HUES48 (cell line): ENCODE results near the gene UNKL.

Experiments used
- H3K27ac ChIP-seq: one replicate; pipeline ENCODE4 v1.7.0; 2013; ENCODE audit warnings: low read depth, low read length, inconsistent platforms
- H3K27me3 ChIP-seq: 2 replicates; pipeline ENCODE4 v1.6.1; 2013; ENCODE audit warnings: mild to moderate bottlenecking, low read length; ENCODE audit not compliant: control insufficient read depth, insufficient read depth
- H3K36me3 ChIP-seq: 2 replicates; pipeline ENCODE4 v1.6.1; 2013; ENCODE audit warnings: low read length; ENCODE audit not compliant: control insufficient read depth, insufficient read depth
- H3K4me1 ChIP-seq: 2 replicates; pipeline ENCODE4 v1.6.1; 2013; ENCODE audit warnings: mild to moderate bottlenecking, low read length; ENCODE audit not compliant: control insufficient read depth, insufficient read depth
- H3K4me3 ChIP-seq: 2 replicates; pipeline ENCODE4 v1.5.1; 2013; ENCODE audit warnings: mild to moderate bottlenecking, low read depth, low read length
- H3K9ac ChIP-seq: 2 replicates; pipeline ENCODE4 v1.6.1; 2013; ENCODE audit warnings: mild to moderate bottlenecking, low read depth, low read length, moderate library complexity
- H3K9me3 ChIP-seq: 2 replicates; pipeline ENCODE4 v1.6.1; 2013; ENCODE audit warnings: low read length; ENCODE audit not compliant: control insufficient read depth, insufficient read depth

UNKL gene

GRCh38 chr16:1348441-1348840, 66.1 kb downstream of the UNKL start:
- H3K9ac ChIP-seq: no peak overlapping the region
- no peaks in the 10 kb centered on the region for H3K9me3 ChIP-seq
- peaks cover 26% of the 10 kb centered on the region for H3K36me3 ChIP-seq
- H3K27ac ChIP-seq: no peak overlapping the region
- H3K4me3 ChIP-seq: no peak overlapping the region
- 0 out of 2 replicates have a peak, but pooled peaks cover 3% of the 10 kb centered on the region for H3K4me1 ChIP-seq
- no peaks in the 10 kb centered on the region for H3K27me3 ChIP-seq

DNA sequence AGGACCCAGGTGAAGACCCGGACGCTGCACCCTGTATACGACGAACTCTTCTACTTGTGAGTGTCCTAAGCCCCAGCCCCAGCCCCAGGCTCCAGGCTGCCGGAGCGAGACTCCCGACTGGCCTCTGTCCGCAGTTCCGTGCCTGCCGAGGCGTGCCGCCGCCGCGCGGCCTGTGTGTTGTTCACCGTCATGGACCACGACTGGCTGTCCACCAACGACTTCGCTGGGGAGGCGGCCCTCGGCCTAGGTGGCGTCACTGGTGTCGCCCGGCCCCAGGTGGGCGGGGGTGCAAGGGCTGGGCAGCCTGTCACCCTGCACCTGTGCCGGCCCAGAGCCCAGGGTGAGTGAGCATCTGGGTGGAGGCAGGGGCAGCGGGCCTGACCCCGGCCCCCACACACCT, 66.5 kb downstream of the UNKL start:
- Histone ChIP-seq H3K4me1 (0 out of 2 replicates have a peak, but pooled peaks cover 3% of the 10 kb centered on the region), H3K9me3 (no peaks in the 10 kb centered on the region), H3K9ac (no peak overlapping the region), H3K27ac (no peak overlapping the region), H3K4me3 (no peak overlapping the region), H3K36me3 (peaks cover 26% of the 10 kb centered on the region), H3K27me3 (no peaks in the 10 kb centered on the region)

DNA sequence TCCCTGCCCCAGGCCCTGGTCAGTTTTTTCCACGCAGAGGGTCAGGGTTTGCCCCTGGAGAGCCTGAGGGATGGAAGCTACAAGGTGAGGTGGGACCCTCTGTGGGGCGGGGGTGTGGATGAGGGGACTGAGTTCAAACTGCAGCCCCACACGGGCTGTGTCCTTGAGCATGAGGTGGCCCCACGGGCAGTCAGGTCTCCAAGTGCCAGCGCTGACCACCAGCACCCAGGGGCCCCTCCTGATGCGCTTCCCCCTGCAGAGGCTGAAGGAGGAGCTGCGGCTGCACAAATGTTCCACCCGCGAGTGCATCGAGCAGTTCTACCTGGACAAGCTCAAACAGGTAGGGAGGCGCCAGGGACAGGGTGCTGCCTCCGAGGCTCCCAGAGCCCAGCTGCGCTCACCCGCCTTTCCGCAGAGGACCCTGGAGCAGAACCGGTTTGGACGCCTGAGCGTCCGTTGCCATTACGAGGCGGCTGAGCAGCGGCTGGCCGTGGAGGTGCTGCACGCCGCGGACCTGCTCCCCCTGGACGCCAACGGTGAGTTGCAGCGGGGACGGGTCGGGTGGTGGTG, 67.1 kb downstream of the UNKL start:
- Histone ChIP-seq H3K27ac (no peak overlapping the region), H3K4me3 (no peak overlapping the region), H3K27me3 (no peaks in the 10 kb centered on the region), H3K36me3 (peaks cover 26% of the 10 kb centered on the region), H3K4me1 (peaks cover 3% of the 10 kb centered on the region; the same call in 1 of the 2 replicates), H3K9ac (no peak overlapping the region), H3K9me3 (no peaks in the 10 kb centered on the region)

DNA sequence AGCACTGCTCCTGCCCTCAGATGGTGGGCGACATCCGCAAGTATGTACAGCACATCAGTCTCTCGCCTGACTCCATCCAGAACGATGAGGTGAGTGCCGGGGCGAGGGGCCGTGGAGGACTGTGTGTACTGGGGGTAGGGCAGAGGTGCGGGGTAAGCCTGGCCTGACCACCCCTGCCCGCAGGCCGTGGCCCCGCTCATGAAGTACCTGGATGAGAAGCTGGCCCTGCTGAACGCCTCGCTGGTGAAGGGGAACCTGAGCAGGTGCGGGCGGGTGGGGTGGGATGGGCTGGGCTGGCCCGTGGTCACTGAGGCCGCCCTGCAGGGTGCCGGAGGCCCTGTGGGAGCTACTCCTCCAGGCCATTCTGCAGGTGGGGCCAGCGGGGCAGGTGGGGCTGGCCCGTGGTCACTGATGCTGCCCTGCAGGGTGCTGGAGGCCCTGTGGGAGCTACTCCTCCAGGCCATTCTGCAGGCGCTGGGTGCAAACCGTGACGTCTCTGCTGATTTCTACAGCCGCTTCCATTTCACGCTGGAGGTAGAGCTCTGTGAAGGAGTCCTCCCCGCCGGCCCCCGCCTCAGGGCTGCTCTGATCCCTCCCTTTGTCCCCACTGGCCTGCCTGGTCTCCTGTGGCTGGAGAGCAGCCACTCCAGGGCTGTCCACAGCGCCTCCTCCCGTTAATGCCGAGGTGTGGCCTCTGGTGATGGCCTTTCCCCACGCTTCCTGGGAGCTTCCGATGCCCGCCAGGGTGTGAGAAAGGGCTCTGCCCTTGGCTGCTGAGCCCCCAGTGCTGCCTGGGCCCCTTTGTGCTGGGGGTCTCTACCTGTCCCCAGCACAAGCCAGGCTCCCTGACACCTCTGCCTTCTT, 67.8 kb downstream of the UNKL start:
- no peak overlapping the region for H3K4me3 ChIP-seq
- H3K36me3 ChIP-seq: peaks cover 26% of the 10 kb centered on the region
- peaks cover 3% of the 10 kb centered on the region; the same call in 1 of the 2 replicates for H3K4me1 ChIP-seq
- no peaks in the 10 kb centered on the region for H3K9me3 ChIP-seq
- H3K9ac ChIP-seq: no peak overlapping the region
- H3K27me3 ChIP-seq: peaks cover 7% of the 10 kb centered on the region; the same call in 1 of the 2 replicates
- no peak overlapping the region for H3K27ac ChIP-seq

DNA sequence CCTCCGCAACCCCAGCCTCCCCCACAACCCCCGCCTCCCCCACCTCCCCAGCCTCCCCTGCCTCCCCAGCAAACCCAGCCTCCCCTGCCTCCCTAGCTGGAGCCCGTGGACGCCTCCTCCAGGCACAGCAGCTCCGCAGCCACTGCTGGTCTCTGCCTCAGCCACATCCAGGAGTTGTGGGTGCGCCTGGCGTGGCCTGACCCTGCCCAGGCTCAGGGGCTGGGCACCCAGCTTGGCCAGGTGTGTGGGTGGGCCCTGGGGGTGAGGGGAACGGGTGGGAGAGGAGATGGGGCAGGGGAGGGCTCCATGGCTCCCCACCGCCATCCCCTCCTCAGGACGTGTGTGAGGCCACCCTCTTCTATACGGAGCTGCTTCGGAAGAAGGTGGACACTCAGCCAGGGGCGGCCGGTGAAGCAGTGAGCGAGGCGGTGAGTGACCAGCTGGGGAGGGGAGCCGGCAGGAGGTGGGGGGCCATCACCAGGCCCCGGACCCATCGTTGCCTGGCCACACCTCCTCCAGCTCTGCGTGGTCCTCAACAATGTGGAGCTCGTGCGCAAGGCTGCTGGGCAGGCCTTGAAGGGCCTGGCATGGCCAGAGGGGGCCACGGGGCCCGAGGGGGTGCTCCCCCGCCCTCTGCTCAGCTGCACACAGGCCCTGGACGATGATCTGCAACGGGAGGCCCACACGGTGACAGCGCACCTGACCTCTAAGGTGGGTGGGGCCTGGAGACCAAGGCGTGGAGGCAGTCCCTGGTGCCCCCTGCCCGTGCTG, 68.7 kb downstream of the UNKL start:
- no peak overlapping the region for H3K9ac ChIP-seq
- H3K9me3 ChIP-seq: no peaks in the 10 kb centered on the region

DNA sequence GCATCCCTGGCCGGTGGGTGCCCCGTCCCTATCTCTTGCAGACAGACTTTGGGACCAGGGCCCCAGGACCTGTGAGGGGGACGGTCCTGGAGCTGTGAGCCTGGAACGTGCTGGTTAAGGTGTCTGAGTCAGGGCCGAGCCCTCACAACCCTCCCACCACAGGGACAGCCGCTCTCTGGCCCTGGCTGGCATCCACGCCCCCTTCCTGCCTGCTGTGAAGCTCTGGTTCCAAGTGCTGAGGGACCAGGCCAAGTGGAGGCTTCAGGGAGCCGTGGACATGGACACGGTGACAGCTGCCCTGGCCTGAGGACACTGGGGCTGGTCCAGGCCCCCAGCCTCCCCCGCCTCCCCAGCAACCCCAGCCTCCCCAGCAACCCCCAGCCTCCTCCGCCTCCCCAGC, 69.4 kb downstream of the UNKL start:
- Histone ChIP-seq H3K4me1 (peaks cover 3% of the 10 kb centered on the region; the same call in 1 of the 2 replicates), H3K27me3 (peaks cover 9% of the 10 kb centered on the region; the same call in 1 of the 2 replicates), H3K9ac (no peak overlapping the region), H3K4me3 (no peak overlapping the region), H3K9me3 (no peaks in the 10 kb centered on the region), H3K27ac (no peak overlapping the region), H3K36me3 (peaks cover 20% of the 10 kb centered on the region)

More for the DNA sequence above, 68.7 kb downstream of the UNKL start:
- Histone ChIP-seq H3K36me3 (peaks cover 26% of the 10 kb centered on the region), H3K4me1 (peaks cover 3% of the 10 kb centered on the region; the same call in 1 of the 2 replicates), H3K4me3 (no peak overlapping the region), H3K27me3 (peaks cover 9% of the 10 kb centered on the region; the same call in 1 of the 2 replicates), H3K27ac (no peak overlapping the region)

- Histone ChIP-seq H3K9me3 (no peaks in the 10 kb centered on the region), H3K27me3 (peaks cover 9% of the 10 kb centered on the region; the same call in 1 of the 2 replicates), H3K36me3 (peaks cover 15% of the 10 kb centered on the region; the same call in 1 of the 2 replicates), H3K27ac (no peak overlapping the region), H3K4me1 (peaks cover 3% of the 10 kb centered on the region; the same call in 1 of the 2 replicates), H3K9ac (no peak overlapping the region), H3K4me3 (no peak overlapping the region)
Observed at GRCh38 chr16:1344499-1344898, 70.0 kb downstream of the UNKL start.

GRCh38 chr16:1343428-1344242, 70.9 kb downstream of the UNKL start:
- Histone ChIP-seq H3K9ac (no peak overlapping the region), H3K36me3 (peaks cover 6% of the 10 kb centered on the region; the same call in 1 of the 2 replicates), H3K4me3 (peak overlapping the region; percentile 51), H3K9me3 (no peaks in the 10 kb centered on the region), H3K27ac (no peak overlapping the region), H3K4me1 (peaks cover 3% of the 10 kb centered on the region; the same call in 1 of the 2 replicates), H3K27me3 (peaks cover 9% of the 10 kb centered on the region; the same call in 1 of the 2 replicates)

GRCh38 chr16:1342526-1343427, 71.7 kb downstream of the UNKL start:
- no peaks in the 10 kb centered on the region for H3K36me3 ChIP-seq
- no peaks in the 10 kb centered on the region for H3K9me3 ChIP-seq
- peaks cover 9% of the 10 kb centered on the region; the same call in 1 of the 2 replicates for H3K27me3 ChIP-seq
- peaks cover 3% of the 10 kb centered on the region; the same call in 1 of the 2 replicates for H3K4me1 ChIP-seq
- no peak overlapping the region for H3K27ac ChIP-seq
- no peak overlapping the region for H3K9ac ChIP-seq
- peak overlapping the region; percentile 51 for H3K4me3 ChIP-seq
